HUDEP-2 (cell line): ENCODE measurements around the gene PAX8.
A peak's percentile ranks its signal among the peaks of the same experiment; 100 is the strongest.

Source experiments
- DNase-seq, 76 experiments: peaks; one replicate each; lab custom pipeline; 2025; ENCODE audit not compliant: unreplicated experiment in 76 of 76; lab: John Stamatoyannopoulos, UW

Gene PAX8

GRCh38 chr2:113187771-113188170 is 91.0 kb downstream of the PAX8 start:
- DNase-seq: no peak

- no peak for DNase-seq
These were observed 92.3 kb downstream of the PAX8 start for GRCh38 chr2:113186433-113186796.

- DNase-seq: peak in 69 of 76 experiments; percentile 3 to 76 (median 52)
These were observed 92.9 kb downstream of the PAX8 start for GRCh38 chr2:113185664-113186432.

- DNase-seq: no peak
These were observed 94.0 kb downstream of the PAX8 start for GRCh38 chr2:113184531-113185230.

- no peak for DNase-seq
These were observed 95.0 kb downstream of the PAX8 start for GRCh38 chr2:113183703-113184102.

GRCh38 chr2:113183264-113183663 is 95.5 kb downstream of the PAX8 start:
- DNase-seq: no peak

- no peak for DNase-seq
These were observed 96.1 kb downstream of the PAX8 start for GRCh38 chr2:113182471-113183260.

GRCh38 chr2:113181258-113182051 is 97.3 kb downstream of the PAX8 start:
- peak in 62 of 76 experiments; percentile 6 to 67 (median 33) for DNase-seq

GRCh38 chr2:113180131-113180946 is 98.4 kb downstream of the PAX8 start:
- DNase-seq: no peak

GRCh38 chr2:113179446-113180045 is 99.2 kb downstream of the PAX8 start:
- DNase-seq: no peak

- no peak for DNase-seq
These were observed 99.8 kb downstream of the PAX8 start for GRCh38 chr2:113178891-113179290.

GRCh38 chr2:113178069-113178746 is 100.5 kb downstream of the PAX8 start:
- no peak for DNase-seq

- no peak for DNase-seq
These were observed 101.9 kb downstream of the PAX8 start for GRCh38 chr2:113176696-113177355.

- peak in 2 of 76 experiments; percentile 1 to 4 for DNase-seq
These were observed 102.7 kb downstream of the PAX8 start for GRCh38 chr2:113175736-113176695.

- DNase-seq: no peak
These were observed 103.6 kb downstream of the PAX8 start for GRCh38 chr2:113175042-113175628.

- DNase-seq: peak in 3 of 76 experiments; percentile 5 to 10 (median 7)
These were observed 104.4 kb downstream of the PAX8 start for GRCh38 chr2:113174376-113174750.
